ENCODE results near the gene MYORG.

GRCh38 chr9:34376596-34377403 is at the start of gene MYORG:
- TF ChIP-seq, protein P1, sequence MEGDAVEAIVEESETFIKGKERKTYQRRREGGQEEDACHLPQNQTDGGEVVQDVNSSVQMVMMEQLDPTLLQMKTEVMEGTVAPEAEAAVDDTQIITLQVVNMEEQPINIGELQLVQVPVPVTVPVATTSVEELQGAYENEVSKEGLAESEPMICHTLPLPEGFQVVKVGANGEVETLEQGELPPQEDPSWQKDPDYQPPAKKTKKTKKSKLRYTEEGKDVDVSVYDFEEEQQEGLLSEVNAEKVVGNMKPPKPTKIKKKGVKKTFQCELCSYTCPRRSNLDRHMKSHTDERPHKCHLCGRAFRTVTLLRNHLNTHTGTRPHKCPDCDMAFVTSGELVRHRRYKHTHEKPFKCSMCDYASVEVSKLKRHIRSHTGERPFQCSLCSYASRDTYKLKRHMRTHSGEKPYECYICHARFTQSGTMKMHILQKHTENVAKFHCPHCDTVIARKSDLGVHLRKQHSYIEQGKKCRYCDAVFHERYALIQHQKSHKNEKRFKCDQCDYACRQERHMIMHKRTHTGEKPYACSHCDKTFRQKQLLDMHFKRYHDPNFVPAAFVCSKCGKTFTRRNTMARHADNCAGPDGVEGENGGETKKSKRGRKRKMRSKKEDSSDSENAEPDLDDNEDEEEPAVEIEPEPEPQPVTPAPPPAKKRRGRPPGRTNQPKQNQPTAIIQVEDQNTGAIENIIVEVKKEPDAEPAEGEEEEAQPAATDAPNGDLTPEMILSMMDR (IDR thresholded peaks at IDR 0.05), result no peak
- peak; percentile 36 to 87 for TF ChIP-seq POLR2A (IDR thresholded peaks at IDR 0.05)
